MV-4-11 (cell line): ENCODE measurements around the gene SYPL1.
"Not testable (repeated sequence)": the region's sequence is repeated elsewhere in the genome, so short reads cannot be mapped to it uniquely, and the experiment has no call there.

Experiments
- DNase-seq: peaks from one replicate; lab custom pipeline; 2025; lab: John Stamatoyannopoulos, UW

The SYPL1 gene

GRCh38 chr7:106112118-106112971, at the start of gene SYPL1:
Gene SYPL1, minus strand, starts transcription at chr7:106112312. Its CDS starts 104 bp downstream, at chr7:106112208.
- DNase-seq: peak; percentile 92

DNA sequence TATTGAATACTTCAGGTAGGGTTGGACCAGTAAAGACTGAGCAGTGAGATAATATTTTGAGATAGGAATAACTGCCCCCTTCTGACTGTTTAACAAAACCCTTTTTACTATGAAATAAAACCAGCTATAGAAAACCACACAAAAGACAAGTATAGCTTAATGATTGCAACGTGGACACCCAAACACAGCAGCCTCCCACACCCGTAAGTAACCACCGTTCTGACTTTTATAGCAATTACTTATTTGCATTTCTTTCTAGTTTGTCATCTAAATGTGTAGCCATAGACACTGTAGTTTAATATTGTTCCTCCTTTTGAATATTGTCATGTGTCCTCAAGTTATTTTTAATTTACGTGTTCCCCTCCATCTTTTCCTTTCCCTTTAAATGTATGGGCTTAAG, 42.9 kb upstream of the SYPL1 start:
- no peak for DNase-seq

- peak; percentile 61 for DNase-seq
Measured at GRCh38 chr7:106153891-106154449, 41.9 kb upstream of the SYPL1 start.

- no peak for DNase-seq
Measured at GRCh38 chr7:106152313-106152665, 40.2 kb upstream of the SYPL1 start.

GRCh38 chr7:106151459-106152312, 39.6 kb upstream of the SYPL1 start:
- no peak for DNase-seq

GRCh38 chr7:106143711-106144337, 31.7 kb upstream of the SYPL1 start:
- no peak for DNase-seq

DNA sequence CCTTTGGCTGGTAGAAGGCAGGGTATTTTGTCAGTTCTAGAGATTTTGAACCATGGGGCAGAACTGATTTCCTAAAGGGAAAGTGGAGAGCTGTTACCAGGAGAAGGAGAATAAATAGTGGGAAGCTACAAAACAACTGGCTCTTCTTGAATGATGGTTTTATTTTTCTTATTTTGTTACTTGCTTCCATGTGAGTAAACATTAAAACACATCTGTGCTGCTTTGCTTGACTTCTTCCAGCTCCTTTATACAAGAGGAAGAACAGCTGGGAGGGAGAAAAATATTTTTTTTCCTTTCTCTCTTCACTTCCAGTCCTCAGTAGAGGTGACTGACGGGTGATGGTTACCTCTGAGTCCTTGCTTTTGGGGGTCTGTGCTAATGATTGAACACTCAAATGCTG, 30.0 kb upstream of the SYPL1 start:
- no peak for DNase-seq

- no peak for DNase-seq
Measured at GRCh38 chr7:106140406-106141173, 28.5 kb upstream of the SYPL1 start.

DNA sequence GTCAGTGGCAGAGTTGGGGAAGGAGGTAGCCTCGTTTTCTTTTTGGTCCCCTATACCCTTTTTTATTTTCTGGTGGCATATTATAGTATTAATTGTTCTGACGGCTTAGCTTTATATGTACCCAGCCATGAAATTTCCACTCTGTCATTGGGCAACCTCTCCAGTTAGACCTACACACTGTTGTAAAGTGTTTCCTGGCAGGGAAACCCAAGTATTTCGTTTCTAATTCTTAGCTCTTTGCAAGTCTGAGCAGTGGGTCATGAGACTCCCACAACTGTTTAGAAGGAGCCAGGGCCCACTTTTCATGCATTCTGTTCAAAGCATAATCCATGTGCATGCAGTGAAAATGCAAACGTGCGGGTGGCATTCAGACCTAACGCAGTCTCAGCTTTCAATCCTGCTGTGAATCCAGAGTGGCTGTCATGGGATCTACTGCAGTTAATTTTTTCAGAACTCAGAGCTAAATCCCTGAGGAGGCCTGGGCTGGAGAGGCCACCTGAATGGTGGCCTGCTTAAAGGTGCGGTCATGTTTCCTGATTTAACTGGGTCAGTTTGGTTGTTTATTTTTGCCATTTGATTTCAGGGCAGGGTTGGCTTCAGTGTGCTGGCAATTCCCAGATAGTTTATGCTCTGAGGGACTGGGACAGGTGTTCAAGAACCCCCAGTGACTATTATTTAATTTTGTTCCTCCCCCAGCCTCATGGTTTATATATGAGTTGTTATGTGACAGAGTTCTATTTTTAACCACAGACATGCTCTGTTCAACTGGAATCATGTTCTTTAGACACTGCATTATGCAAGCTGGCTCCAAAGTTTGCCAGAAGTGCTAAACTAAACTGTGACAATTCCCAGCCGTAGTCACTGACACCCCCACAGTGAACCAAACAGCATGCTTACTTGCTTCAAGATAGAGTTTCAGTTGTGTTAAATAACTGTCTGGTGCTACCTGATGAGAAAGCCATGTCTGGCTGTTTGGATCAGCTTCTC, 27.4 kb upstream of the SYPL1 start:
- no peak for DNase-seq

- DNase-seq: no peak
Measured at GRCh38 chr7:106138776-106139175, 26.7 kb upstream of the SYPL1 start.

- not testable (repeated sequence) for DNase-seq
Measured at GRCh38 chr7:106138181-106138580, 26.1 kb upstream of the SYPL1 start.

GRCh38 chr7:106134241-106134640, 22.1 kb upstream of the SYPL1 start:
- peak; percentile 35 for DNase-seq

DNA sequence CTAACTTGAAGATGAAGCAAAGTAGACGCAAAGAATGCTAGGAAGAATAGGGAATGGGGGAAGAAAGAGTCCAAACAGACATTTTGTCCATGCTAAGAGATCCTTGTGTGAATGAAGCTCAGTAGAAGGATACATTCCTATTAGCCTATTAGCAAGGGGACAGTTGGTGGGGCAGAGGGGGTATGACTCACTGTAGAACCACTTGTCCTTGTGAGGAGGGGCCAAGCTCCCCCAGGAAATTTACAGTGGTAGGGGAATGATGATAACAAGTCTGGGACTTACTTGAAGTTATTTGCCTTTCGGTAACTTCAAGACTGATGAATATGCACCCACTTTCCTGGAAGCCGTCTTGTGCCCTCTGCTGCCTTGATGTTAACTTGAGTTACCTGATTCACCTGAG, 17.2 kb upstream of the SYPL1 start:
- DNase-seq: no peak

GRCh38 chr7:106128836-106129235, 16.7 kb upstream of the SYPL1 start:
- DNase-seq: no peak

- no peak for DNase-seq
Measured at GRCh38 chr7:106127984-106128780, 16.1 kb upstream of the SYPL1 start.

DNA sequence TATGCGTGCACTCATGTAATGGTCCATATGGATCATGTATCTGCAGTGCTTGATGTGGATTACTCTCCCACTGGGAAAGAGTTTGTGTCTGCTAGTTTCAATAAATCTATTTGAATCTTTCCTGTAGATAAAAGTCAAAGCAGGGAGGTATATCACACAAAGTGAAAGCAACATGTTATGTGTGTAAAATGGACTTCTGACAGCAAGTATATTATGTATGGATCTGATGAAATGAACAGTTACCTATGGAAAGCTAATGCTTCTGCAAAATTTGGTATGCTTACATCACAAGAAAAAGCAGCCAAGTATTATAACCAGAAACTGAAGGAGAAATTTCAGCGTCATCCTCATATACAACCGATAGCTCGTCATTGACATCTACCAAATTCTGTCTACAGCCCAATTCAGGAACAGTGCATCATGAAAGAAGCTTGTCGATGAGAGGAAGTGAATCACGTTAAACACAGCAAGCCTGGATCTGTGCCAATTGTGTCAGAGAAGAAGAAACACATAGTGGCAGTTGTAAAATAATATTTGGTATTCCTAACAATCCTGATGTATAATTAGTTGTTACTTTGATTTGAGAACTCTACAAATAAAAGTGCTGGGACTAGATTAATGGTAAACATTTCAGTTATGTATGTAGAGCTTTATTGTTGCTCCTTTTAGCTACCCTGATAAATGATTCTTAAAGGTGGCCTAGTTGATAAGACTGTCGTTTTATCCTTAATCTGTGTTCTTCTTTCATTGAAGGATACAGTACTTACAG, 14.2 kb upstream of the SYPL1 start:
- DNase-seq: peak; percentile 77

- DNase-seq: no peak
Measured at GRCh38 chr7:106125417-106125816, 13.3 kb upstream of the SYPL1 start.

DNA sequence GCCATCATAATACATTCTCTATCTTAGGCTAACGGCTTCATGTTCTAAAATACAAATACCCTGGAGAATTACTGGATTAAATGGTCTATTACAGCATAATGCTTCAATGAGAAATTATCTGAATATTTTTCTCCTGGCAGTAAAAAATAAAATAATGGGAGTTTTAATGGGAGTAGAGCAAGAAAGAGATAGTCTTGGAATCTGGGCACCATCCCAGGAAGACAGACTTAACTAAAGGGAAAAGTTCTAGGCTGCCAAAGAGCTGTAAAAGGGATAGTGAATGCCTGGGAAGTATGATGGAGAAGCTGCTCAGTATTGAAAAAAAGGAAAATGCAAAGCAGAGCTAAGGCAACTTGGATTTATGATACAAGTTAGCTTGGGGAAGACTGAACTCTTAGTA, 12.1 kb upstream of the SYPL1 start:
- DNase-seq: no peak

DNA sequence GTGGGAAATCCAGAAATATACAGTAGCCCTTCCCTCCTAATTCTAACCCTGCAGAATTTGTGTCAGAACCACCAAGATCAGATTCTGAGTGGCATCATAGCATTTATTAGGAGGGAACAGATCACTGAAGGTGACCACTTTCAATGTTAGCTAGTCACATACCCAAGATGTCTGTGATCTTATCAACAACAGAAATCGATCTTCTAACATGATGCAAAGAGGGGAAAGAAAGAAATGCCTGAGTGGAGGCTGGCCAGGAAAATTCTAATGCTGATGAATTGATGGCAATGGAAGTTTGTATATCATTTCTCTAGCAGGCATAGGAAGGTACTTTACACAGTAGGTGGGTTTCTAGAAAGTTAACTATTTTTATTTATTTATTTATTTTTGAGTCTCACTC, 10.6 kb upstream of the SYPL1 start:
- no peak for DNase-seq
